SHP77 treated with DMSO at 0.1 percent for 48 hours (cell line): ENCODE measurements around the gene SMCO3.

Source experiments
- DNase-seq: peaks from one replicate; lab custom pipeline; 2025; lab: John Stamatoyannopoulos, UW

The SMCO3 gene

GRCh38 chr12:14814014-14814413 is at the start of gene SMCO3:
Gene SMCO3, minus strand, starts transcription at chr12:14814182. Its CDS starts 7,502 bp downstream, at chr12:14806680.
- DNase-seq: no peak

GRCh38 chr12:14860490-14860889 is 46.5 kb upstream of the SMCO3 start:
- DNase-seq: no peak

- DNase-seq: no peak
Observed at GRCh38 chr12:14858513-14858912, 44.5 kb upstream of the SMCO3 start.

- no peak for DNase-seq
Observed at GRCh38 chr12:14854586-14855183, 40.7 kb upstream of the SMCO3 start.

- no peak for DNase-seq
Observed at GRCh38 chr12:14853961-14854360, 40.0 kb upstream of the SMCO3 start.

GRCh38 chr12:14852880-14853279 is 38.9 kb upstream of the SMCO3 start:
- no peak for DNase-seq

GRCh38 chr12:14850929-14851663 is 37.1 kb upstream of the SMCO3 start:
- no peak for DNase-seq

GRCh38 chr12:14849661-14850060 is 35.7 kb upstream of the SMCO3 start:
- DNase-seq: no peak

GRCh38 chr12:14846876-14847580 is 33.0 kb upstream of the SMCO3 start:
- no peak for DNase-seq

- no peak for DNase-seq
Observed at GRCh38 chr12:14846042-14846587, 32.1 kb upstream of the SMCO3 start.

- no peak for DNase-seq
Observed at GRCh38 chr12:14845350-14845750, 31.4 kb upstream of the SMCO3 start.

- no peak for DNase-seq
Observed at GRCh38 chr12:14844401-14844800, 30.4 kb upstream of the SMCO3 start.

GRCh38 chr12:14843425-14843887 is 29.5 kb upstream of the SMCO3 start, which contains the start of gene ART4:
Gene ART4, minus strand, starts transcription at chr12:14843526. Its CDS starts 413 bp downstream, at chr12:14843113.
- DNase-seq: no peak

- no peak for DNase-seq
Observed at GRCh38 chr12:14842315-14842714, 28.3 kb upstream of the SMCO3 start.

GRCh38 chr12:14841761-14842160 is 27.8 kb upstream of the SMCO3 start:
- no peak for DNase-seq

- no peak for DNase-seq
Observed at GRCh38 chr12:14840616-14841015, 26.6 kb upstream of the SMCO3 start.

- DNase-seq: no peak
Observed at GRCh38 chr12:14839262-14839661, 25.3 kb upstream of the SMCO3 start.

GRCh38 chr12:14836336-14837210 is 22.6 kb upstream of the SMCO3 start:
- DNase-seq: no peak

GRCh38 chr12:14834509-14834908 is 20.5 kb upstream of the SMCO3 start:
- no peak for DNase-seq

- DNase-seq: no peak
Observed at GRCh38 chr12:14833952-14834351, 20.0 kb upstream of the SMCO3 start.

GRCh38 chr12:14833336-14833735 is 19.4 kb upstream of the SMCO3 start:
- no peak for DNase-seq

GRCh38 chr12:14828892-14829291 is 14.9 kb upstream of the SMCO3 start:
- DNase-seq: no peak
